ENCODE data around the gene LLGL2. TPM values are rescaled to one million over a fixed set of nuclear protein-coding genes. Genes with fewer than 3 reads are reported as not detected.

Gene LLGL2
- total RNA-seq, 1 experiment from 2014 or later: 165 TPM

DNA sequence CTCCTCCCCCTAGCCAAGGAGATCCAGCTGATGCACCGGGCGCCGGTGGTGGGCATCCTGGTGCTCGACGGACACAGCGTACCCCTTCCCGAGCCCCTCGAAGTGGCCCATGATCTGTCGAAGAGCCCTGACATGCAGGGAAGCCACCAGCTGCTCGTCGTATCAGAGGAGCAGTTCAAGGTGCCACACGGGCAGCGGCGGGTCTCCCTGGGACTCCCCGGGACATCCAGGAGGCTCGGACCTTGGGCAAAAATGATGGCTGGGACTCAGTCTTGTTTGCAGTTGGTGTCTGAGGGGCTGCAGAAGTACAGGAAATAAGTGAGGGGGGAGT, 46.4 kb downstream of the LLGL2 start:
- Histone ChIP-seq H3K4me3 (ENCODE audit: low read depth, low read length) (no peak overlapping the region), H3K4me1 (peaks cover 8% of the 10 kb centered on the region), H3K9me3 (no peaks in the 10 kb centered on the region), H3K36me3 (ENCODE audit: control insufficient read depth, insufficient read depth, low read length) (peaks cover 1% of the 10 kb centered on the region), H3K27me3 (replicated peaks; ENCODE audit: control insufficient read depth, insufficient read depth, low read length) (no peaks in the 10 kb centered on the region)
- Mint-ChIP-seq H3K4me1 (ENCODE audit: low read depth, unreplicated experiment) (no peaks in the 10 kb centered on the region), H3K36me3 (ENCODE audit: insufficient read depth, unreplicated experiment) (peaks cover 69% of the 10 kb centered on the region), H3K27ac (ENCODE audit: unreplicated experiment) (peak overlapping the region; percentile 7), H3K27me3 (ENCODE audit: insufficient read depth, unreplicated experiment) (no peaks in the 10 kb centered on the region), H3K4me3 (ENCODE audit: unreplicated experiment) (no peak overlapping the region), H3K9me3 (ENCODE audit: unreplicated experiment) (no peaks in the 10 kb centered on the region)
- TF ChIP-seq, protein P1, sequence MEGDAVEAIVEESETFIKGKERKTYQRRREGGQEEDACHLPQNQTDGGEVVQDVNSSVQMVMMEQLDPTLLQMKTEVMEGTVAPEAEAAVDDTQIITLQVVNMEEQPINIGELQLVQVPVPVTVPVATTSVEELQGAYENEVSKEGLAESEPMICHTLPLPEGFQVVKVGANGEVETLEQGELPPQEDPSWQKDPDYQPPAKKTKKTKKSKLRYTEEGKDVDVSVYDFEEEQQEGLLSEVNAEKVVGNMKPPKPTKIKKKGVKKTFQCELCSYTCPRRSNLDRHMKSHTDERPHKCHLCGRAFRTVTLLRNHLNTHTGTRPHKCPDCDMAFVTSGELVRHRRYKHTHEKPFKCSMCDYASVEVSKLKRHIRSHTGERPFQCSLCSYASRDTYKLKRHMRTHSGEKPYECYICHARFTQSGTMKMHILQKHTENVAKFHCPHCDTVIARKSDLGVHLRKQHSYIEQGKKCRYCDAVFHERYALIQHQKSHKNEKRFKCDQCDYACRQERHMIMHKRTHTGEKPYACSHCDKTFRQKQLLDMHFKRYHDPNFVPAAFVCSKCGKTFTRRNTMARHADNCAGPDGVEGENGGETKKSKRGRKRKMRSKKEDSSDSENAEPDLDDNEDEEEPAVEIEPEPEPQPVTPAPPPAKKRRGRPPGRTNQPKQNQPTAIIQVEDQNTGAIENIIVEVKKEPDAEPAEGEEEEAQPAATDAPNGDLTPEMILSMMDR (IDR thresholded peaks at IDR 0.05; ENCODE audit: insufficient read depth in 1 of 2, low read depth in 1 of 2, low read length in 1 of 2, severe bottlenecking in 1 of 2, unreplicated experiment in 1 of 2): no peak
- CTCF ChIA-PET: no interaction called here
- BruUV-seq (replicated peaks): no TSS peak
- POLR2A ChIA-PET: no interaction called here
- intact Hi-C loops (cut with micrococcal nuclease; ENCODE audit: unreplicated experiment): no loop called here
- no peak for DNase-seq

DNA sequence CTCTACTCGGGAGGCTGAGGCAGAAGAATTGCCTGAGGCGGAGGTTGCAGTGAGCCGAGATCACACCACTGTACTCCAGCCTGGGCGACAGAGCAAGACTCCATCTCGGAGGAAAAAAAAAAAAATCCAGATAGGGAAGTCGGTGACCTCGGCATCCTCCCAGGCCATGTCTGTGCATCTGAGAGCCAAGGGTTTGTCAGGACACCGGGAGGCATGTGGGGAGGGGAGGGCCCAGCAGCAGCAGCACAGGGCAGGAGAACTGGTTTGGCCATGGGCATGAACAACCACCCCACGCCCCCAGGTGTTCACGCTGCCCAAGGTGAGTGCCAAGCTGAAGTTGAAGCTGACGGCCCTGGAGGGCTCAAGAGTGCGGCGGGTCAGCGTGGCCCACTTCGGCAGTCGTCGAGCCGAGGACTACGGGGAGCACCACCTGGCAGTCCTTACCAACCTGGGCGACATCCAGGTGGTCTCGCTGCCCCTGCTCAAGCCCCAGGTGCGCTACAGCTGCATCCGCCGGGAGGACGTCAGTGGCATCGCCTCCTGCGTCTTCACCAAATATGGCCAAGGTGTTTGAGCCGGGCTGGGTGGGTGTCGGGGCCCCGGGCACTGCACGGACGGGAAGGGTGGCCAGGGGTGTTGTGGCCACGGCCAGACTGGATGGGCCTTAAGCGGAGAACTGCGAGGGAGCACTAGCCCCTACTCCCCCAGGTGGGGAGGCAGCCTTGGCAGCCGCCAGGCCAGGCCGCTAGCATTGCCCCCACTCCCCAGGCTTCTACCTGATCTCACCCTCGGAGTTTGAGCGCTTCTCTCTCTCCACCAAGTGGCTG, 47.4 kb downstream of the LLGL2 start:
- Histone ChIP-seq H3K27me3 (replicated peaks; ENCODE audit: control insufficient read depth, insufficient read depth, low read length) (no peaks in the 10 kb centered on the region), H3K36me3 (ENCODE audit: control insufficient read depth, insufficient read depth, low read length) (no peaks in the 10 kb centered on the region; the same call in 1 of the 2 replicates), H3K4me1 (peaks cover 12% of the 10 kb centered on the region), H3K4me3 (ENCODE audit: low read depth, low read length) (no peak overlapping the region), H3K9me3 (no peaks in the 10 kb centered on the region)
- peaks cover 67% of the 10 kb centered on the region for H3K36me3 Mint-ChIP-seq (ENCODE audit: insufficient read depth, unreplicated experiment)
- H3K27ac Mint-ChIP-seq (ENCODE audit: unreplicated experiment): no peak overlapping the region
- ChIA-PET POLR2A (no interaction called here), CTCF (no interaction called here)
- H3K4me1 Mint-ChIP-seq (ENCODE audit: low read depth, unreplicated experiment): no peaks in the 10 kb centered on the region
- no peaks in the 10 kb centered on the region for H3K9me3 Mint-ChIP-seq (ENCODE audit: unreplicated experiment)
- H3K4me3 Mint-ChIP-seq (ENCODE audit: unreplicated experiment): no peak overlapping the region
- TF ChIP-seq, protein P1 (IDR thresholded peaks at IDR 0.05; ENCODE audit: insufficient read depth in 1 of 2, low read depth in 1 of 2, low read length in 1 of 2, severe bottlenecking in 1 of 2, unreplicated experiment in 1 of 2): no peak
- intact Hi-C loops (cut with micrococcal nuclease; ENCODE audit: unreplicated experiment): no loop called here
- DNase-seq: no peak
- BruUV-seq (replicated peaks): no TSS peak
- no peaks in the 10 kb centered on the region for H3K27me3 Mint-ChIP-seq (ENCODE audit: insufficient read depth, unreplicated experiment)

DNA sequence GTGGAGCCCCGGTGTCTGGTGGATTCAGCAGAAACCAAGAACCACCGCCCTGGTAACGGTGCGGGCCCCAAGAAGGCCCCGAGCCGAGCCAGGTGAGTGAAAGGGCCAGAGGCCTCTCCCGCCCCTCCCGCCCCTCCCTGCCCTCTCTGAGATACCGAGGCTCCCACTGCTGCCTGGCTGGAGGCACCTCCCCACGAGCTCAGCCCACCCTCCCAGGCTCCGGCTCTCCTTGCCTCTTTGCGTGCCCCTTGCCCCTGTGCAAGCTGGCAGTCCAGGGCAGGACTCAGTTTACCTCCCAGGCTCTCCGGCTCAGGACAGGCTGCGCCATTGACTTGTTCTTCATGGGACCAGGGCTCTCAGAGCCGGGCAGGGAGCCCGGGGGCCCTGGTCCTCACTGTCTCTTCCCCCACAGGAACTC, 48.1 kb downstream of the LLGL2 start:
- H3K27me3 ChIP-seq (replicated peaks; ENCODE audit: control insufficient read depth, insufficient read depth, low read length): no peaks in the 10 kb centered on the region
- ChIA-PET POLR2A (no interaction called here), CTCF (no interaction called here)
- intact Hi-C loops (cut with micrococcal nuclease; ENCODE audit: unreplicated experiment): no loop called here
- Mint-ChIP-seq H3K36me3 (ENCODE audit: insufficient read depth, unreplicated experiment) (peaks cover 67% of the 10 kb centered on the region), H3K27ac (ENCODE audit: unreplicated experiment) (no peak overlapping the region), H3K9me3 (ENCODE audit: unreplicated experiment) (no peaks in the 10 kb centered on the region), H3K4me3 (ENCODE audit: unreplicated experiment) (no peak overlapping the region), H3K27me3 (ENCODE audit: insufficient read depth, unreplicated experiment) (no peaks in the 10 kb centered on the region), H3K4me1 (ENCODE audit: low read depth, unreplicated experiment) (peaks cover 2% of the 10 kb centered on the region)
- TF ChIP-seq, protein P1 (IDR thresholded peaks at IDR 0.05; ENCODE audit: insufficient read depth in 1 of 2, low read depth in 1 of 2, low read length in 1 of 2, severe bottlenecking in 1 of 2, unreplicated experiment in 1 of 2): no peak
- H3K4me1 ChIP-seq: peaks cover 18% of the 10 kb centered on the region
- H3K9me3 ChIP-seq: no peaks in the 10 kb centered on the region
- no peak overlapping the region for H3K4me3 ChIP-seq (ENCODE audit: low read depth, low read length)
- no peak for DNase-seq
- H3K36me3 ChIP-seq (ENCODE audit: control insufficient read depth, insufficient read depth, low read length): no peaks in the 10 kb centered on the region; the same call in 1 of the 2 replicates
- BruUV-seq (replicated peaks): no TSS peak

Measured in Caco-2 (cell line).